Adrenal gland (tissue), 12 donors: ENCODE results near the gene AFTPH. TPM values are rescaled to one million over a fixed set of nuclear protein-coding genes. Genes with fewer than 3 reads are reported as not detected.
A peak's percentile ranks its signal among the peaks of the same experiment; 100 is the strongest.

ENCODE experiments used
- DNase-seq, 7 donors: peaks; one replicate each; pipeline ENCODE4 v3.0.0-alpha.2; 2019 to 2020
- H3K27ac ChIP-seq, 5 donors: fragments of 200-600 bp; sonication (generic) in 4 of 5; 1 replicate in 3 of 5; 2 replicates in 2 of 5; pipeline versions ENCODE4 v1.5.1 to v1.8.0; 2016 to 2020; ENCODE audit warnings: mild to moderate bottlenecking in 1 of 5
- H3K27me3 ChIP-seq: fragments of 200-600 bp; 2 replicates; pipeline ENCODE4 v1.8.0; 2021
- H3K36me3 ChIP-seq, 2 donors: fragments of 200-600 bp; replicated peaks in 1 of 2; 1 replicate in 1 of 2; 2 replicates in 1 of 2; pipeline versions ENCODE4 v1.5.1 to v1.8.0; 2018 to 2022
- H3K4me1 ChIP-seq, 2 donors: fragments of 200-600 bp; replicated peaks in 1 of 2; 1 replicate in 1 of 2; 2 replicates in 1 of 2; pipeline versions ENCODE4 v1.5.1 to v1.8.0; 2018 to 2021
- H3K4me3 ChIP-seq, 4 donors: fragments of 200-600 bp; sonication (generic) in 3 of 4; one replicate each; pipeline ENCODE4 v1.5.1; 2016 to 2018
- H3K9me3 ChIP-seq, 3 donors: fragments of 200-600 bp; sonication (generic) in 1 of 3; replicated peaks in 1 of 3; 1 replicate in 2 of 3; 2 replicates in 1 of 3; pipeline versions ENCODE4 v1.5.1 to v1.8.0; 2016 to 2021
- CTCF ChIP-seq, 6 experiments: fragments of 450-650 bp in 4 of 6; fragments of 200-600 bp in 2 of 6; sonication (generic) in 1 of 6; IDR thresholded peaks; 1 replicate in 5 of 6; 2 replicates in 1 of 6; pipeline versions ENCODE4 v1.5.1 to v1.8.0; 2016 to 2021; ENCODE audit warnings: antibody characterized with exemption in 6 of 6, mild to moderate bottlenecking in 2 of 6, moderate library complexity in 1 of 6
- POLR2A ChIP-seq, 2 donors: fragments of 450-650 bp; IDR thresholded peaks; one replicate each; pipeline ENCODE4 v1.6.1; 2017; ENCODE audit warnings: antibody characterized with exemption in 2 of 2, mild to moderate bottlenecking in 2 of 2, moderate library complexity in 1 of 2
- WGBS, 4 donors: extraction: QIAGEN DNeasy Blood & Tissue Kit in 2 of 4; methylation state at CpG; one replicate each; pipeline versions ENCODE4 v1.1.5 to v1.1.7; 2013 to 2017; 5-methylcytosine and 5-hydroxymethylcytosine counted together
- intact Hi-C, 2 donors: fragments of 100-400 bp; cut with DNase I; formaldehyde crosslinking; loops; one replicate each; pipeline versions ENCODE4 v1.14.1 to v1.15.0; 2022 to 2023
- polyA plus RNA-seq, 3 donors: library from polyadenylated mRNA; stranded (reverse); fragments of 200-250 nt in 2 of 3; fragments of 350-450 nt in 1 of 3; fragmentation: Illumina TruSeq in 1 of 3; extraction: RNeasy Lipid Tissue Mini Kit (QIAGEN cat#74804) in 1 of 3; gene quantifications; one replicate each; pipeline ENCODE4 v1.2.3, GENCODE V29; 2013 to 2014
- total RNA-seq, 9 donors: library from RNA; depleted of rRNA in 4 of 9; stranded (reverse); fragments of >200 nt in 4 of 9; fragments of 120-200 nt in 1 of 9; fragmentation: NEBNext Ultra II Directional in 1 of 9; extraction: Animal tissue kit (Norgen Biotek cat#: 25700) in 1 of 9; gene quantifications; one replicate each; pipeline versions ENCODE4 v1.1.0 to v1.2.4, GENCODE V29; 2013 to 2023
- donor health status: healthy with polysubstance abuse.
- donor health status: Bipolar disorder and iron deficiency.
- donor health status: DM: yes; HTN: yes; CAD: no.
- donor health status: DM: no; HTN: no; CAD: no.
- donor health status: DM: no; HTN: no; CAD: no.
- donor health status: DM: yes; HTN: yes; CAD: no.

The AFTPH gene
- total and polyA plus RNA-seq, 12 donors = 25.7 to 58.5 (median 36.1) TPM

DNA sequence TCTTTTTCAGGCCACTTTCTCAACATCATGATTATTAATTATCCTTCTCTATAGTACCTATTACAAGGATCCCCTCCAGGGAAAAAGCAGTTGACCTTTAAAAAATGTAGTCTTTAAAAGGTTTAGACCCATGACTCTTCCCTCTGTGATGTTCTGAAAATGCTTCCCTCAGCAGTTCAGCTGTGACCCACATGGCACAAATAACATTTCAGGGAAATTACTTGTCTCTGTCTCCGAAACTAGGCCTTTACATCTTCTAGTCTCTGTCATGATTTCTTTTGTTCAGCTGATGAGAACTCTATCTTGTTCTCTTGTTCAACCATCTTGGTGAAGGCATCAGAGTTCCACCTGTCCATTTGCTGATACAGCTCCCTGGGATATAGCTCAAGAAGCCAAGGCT, 41.9 kb upstream of the AFTPH start:
- Histone ChIP-seq H3K9me3 (no peaks in the 10 kb centered on the region), H3K4me1 (peaks cover 0 to 6% of the 10 kb centered on the region in 2 donors), H3K27me3 (no peaks in the 10 kb centered on the region), H3K36me3 (no peaks in the 10 kb centered on the region), H3K27ac (peak overlapping the region in 3 of 5 donors; percentile 24 to 72 (median 63)), H3K4me3 (no peak overlapping the region)
- 92 to 100% (median 98%) methylated on average over 1 of the region's 1 CpG for WGBS, 4 donors
- TF ChIP-seq CTCF (IDR thresholded peaks at IDR 0.05) (no peak), POLR2A (IDR thresholded peaks at IDR 0.05) (no peak)
- intact Hi-C loops = no loop called here
- no peak for DNase-seq

DNA sequence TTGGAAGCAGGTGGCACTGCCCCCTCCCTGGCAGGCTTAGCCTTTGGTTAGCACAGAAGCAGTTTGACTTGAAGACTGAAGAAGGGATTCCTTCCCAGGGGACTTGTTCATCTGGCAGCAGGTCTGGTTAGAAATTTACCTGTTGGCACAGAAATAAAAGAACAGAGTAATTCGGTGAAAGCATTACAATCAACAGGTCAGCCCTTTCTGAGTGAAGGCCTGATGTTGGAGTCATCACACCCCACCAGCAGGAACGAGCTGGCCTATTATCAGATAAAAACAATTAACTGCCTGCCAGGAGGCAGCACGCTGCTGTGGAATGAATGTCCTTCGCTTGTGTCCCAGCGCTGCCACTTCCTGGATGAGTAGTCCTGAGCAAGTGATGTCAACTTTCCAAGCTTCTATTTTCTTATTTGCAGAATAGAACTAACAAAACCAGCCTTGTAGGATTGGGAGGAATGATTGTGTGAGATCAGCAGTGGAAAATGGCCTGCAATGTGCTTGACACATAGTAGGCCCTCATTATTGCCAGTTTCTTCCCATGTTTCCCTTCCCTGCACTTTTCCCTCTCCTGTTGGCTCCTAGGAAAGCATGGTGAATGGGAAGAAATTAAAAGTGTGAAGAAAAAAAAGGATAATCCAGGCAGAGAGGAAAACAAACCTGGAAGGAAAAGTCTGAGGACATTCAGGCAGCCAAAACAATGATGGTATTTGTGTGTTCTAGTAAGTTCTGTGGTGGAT, 41.2 kb upstream of the AFTPH start:
- Histone ChIP-seq H3K27me3 (no peaks in the 10 kb centered on the region), H3K4me1 (peaks cover 0 to 6% of the 10 kb centered on the region in 2 donors), H3K36me3 (no peaks in the 10 kb centered on the region), H3K4me3 (no peak overlapping the region), H3K27ac (peak overlapping the region in 3 of 5 donors; percentile 24 to 72 (median 63)), H3K9me3 (no peaks in the 10 kb centered on the region)
- DNase-seq = peak; percentile 61 to 89 (median 87)
- 26 to 45% (median 32%) methylated on average over 5 of the region's 5 CpGs for WGBS, 4 donors
- intact Hi-C loops = no loop called here
- TF ChIP-seq CTCF (IDR thresholded peaks at IDR 0.05) = no peak
- peak in 1 of 2 donors; percentile 18 for TF ChIP-seq POLR2A (IDR thresholded peaks at IDR 0.05)

GRCh38 chr2:64485331-64485730, 38.8 kb upstream of the AFTPH start:
- no peak for TF ChIP-seq POLR2A (IDR thresholded peaks at IDR 0.05)
- no peak for TF ChIP-seq CTCF (IDR thresholded peaks at IDR 0.05)
- H3K27me3 ChIP-seq = no peaks in the 10 kb centered on the region
- 59 to 81% (median 67%) methylated on average over 4 of the region's 4 CpGs for WGBS, 4 donors
- no peak for DNase-seq
- peaks cover 0 to 11% of the 10 kb centered on the region in 2 donors for H3K4me1 ChIP-seq
- intact Hi-C loops = no loop called here
- no peaks in the 10 kb centered on the region for H3K9me3 ChIP-seq
- no peaks in the 10 kb centered on the region for H3K36me3 ChIP-seq
- H3K4me3 ChIP-seq = no peak overlapping the region
- H3K27ac ChIP-seq = no peak overlapping the region

DNA sequence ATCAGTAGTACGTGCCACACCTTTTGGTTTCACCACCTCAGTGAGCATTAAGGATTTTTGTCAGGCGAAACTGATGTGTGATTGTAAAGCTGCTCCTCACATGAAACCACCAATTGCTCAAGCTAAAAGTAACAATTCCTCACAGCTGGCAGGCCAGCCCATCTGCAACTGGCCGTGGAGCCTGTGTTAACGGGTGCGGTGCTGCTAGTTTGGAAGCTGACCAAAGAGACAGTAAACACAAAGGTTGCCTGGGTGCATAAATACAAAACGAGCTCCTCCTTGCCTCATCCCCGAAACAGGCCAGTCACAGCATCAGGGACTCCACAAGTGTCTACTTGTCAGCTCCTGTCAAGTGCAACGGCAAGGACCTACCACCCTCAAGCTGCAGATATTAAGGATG, 38.2 kb upstream of the AFTPH start:
- H3K27ac ChIP-seq = no peak overlapping the region
- H3K36me3 ChIP-seq = no peaks in the 10 kb centered on the region
- no peaks in the 10 kb centered on the region for H3K9me3 ChIP-seq
- H3K27me3 ChIP-seq = no peaks in the 10 kb centered on the region
- no peak overlapping the region for H3K4me3 ChIP-seq
- TF ChIP-seq POLR2A (IDR thresholded peaks at IDR 0.05) = no peak
- TF ChIP-seq CTCF (IDR thresholded peaks at IDR 0.05) = no peak
- peaks cover 0 to 11% of the 10 kb centered on the region in 2 donors for H3K4me1 ChIP-seq
- intact Hi-C loops = no loop called here
- no peak for DNase-seq
- 72 to 76% (median 75%) methylated on average over 8 of the region's 8 CpGs for WGBS, 4 donors
